ENCODE data around the gene CD44. TPM values are rescaled to one million over a fixed set of nuclear protein-coding genes. Genes with fewer than 3 reads are reported as not detected.

CD44 gene
- total RNA-seq, 1 donor from 2014 or later, result 188 TPM

DNA sequence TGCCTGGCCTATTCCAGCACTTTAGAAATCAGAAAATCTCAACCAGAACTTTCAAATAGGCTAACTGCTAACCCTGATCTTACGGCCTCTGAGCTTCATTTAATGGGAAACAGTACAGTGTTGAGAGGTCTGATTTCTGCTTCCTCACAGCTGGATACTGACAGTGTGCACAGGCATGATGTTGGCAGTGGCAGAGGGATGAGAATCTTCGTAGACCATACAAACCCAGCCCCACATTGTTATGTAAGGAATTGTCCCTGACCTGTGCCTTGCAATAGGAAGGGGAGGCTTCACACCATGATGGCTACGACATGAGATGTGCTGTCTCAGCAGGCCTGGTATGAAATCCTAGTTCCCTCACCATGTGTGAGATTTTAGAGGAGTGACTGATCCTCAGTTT, 49.0 kb downstream of the CD44 start:
- DNase-seq (ENCODE audit: low spot score) (no peak), ATAC-seq (no peak)
- intact Hi-C loops (cut with DNase I), result no loop called here

DNA sequence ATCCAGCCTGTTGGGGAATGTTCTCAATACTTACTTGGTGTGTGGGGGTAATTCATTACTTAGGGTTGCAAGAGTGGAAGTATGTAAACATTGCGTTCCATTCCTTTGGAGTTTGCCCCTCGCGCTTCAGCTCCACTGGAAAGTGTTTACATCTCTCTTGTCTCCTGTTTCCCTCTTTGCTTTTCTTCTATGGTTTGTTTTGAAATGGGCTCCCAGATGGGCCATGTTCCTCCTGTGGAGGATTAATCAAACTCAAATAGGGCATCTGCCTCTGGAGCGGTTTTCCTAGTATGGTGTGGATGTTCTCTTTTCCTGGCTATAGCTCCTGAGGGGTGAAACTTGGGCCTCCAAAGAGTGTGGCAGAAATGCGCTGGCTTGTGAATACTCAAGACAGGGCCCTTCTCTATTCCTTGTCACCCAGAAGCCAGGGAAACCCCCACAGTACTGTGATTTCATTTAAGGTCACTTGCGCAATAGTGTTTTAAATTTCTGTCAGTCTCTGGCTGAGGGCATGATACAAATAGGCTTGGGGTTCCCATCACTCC, 51.9 kb downstream of the CD44 start:
- ATAC-seq (peak; percentile 67), DNase-seq (ENCODE audit: low spot score) (no peak)
- intact Hi-C loops (cut with DNase I), result no loop called here

DNA sequence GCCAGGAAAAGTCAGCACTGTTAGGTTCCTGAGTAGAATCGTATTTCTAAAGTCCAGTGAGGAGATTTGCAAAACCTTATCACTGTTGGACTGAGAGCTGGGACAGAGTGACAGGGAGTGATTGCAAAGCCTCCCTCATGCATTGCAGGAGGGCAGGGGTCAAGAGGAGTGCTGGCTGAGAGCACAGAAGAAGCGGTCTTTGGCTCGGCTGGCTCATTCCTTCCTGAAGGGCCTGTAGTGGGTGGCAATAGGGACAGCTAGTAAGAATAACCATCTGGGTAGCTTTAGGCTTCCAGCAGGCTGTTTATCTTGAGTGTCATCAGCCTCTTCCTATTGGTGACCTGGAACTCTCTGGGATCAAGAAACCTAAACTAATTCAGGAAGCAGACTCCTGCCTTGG, 53.4 kb downstream of the CD44 start:
- intact Hi-C loops (cut with DNase I), result no loop called here
- DNase-seq (ENCODE audit: low spot score), result no peak
- ATAC-seq, result peak; percentile 89

DNA sequence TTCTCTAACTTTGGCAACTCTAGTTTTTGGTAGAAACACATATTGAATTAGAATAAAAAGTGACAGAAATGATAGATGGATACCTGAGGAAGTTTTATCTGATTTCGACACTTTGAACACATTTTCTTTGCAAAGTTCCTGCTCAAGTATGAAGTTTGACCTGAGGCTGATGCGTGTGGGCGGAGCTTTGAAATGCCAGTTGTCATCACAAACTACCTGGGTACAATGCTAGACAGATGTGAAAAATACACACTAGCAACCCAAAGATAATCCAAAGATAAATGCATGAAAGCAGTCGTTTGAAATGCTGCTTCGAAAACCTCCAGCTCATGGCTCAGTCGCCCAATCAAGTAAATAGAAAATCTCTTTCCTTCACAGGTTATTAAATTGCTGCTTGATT, 54.8 kb downstream of the CD44 start:
- intact Hi-C loops (cut with DNase I), result no loop called here
- no peak for DNase-seq (ENCODE audit: low spot score)
- no peak for ATAC-seq

DNA sequence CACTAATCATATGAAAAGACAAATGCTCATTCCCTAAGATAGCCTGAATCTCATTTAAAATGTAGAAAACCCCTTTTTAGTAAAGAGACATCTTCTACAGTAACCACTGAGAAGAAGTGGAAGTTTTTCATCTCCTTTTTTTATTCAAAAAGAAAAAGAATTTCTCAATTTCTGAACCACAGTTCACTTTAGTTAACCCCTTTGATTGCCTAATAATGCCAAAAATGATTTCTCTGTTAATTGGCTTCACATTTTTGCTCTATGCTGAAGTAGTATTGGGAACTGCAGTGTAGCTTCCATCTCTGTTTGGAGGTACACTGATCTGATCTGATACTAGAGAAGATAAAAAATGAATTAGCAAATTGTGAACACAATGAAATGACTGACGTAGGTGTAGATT, 58.3 kb downstream of the CD44 start:
- intact Hi-C loops (cut with DNase I), result no loop called here
- ATAC-seq, result no peak
- DNase-seq (ENCODE audit: low spot score), result no peak

DNA sequence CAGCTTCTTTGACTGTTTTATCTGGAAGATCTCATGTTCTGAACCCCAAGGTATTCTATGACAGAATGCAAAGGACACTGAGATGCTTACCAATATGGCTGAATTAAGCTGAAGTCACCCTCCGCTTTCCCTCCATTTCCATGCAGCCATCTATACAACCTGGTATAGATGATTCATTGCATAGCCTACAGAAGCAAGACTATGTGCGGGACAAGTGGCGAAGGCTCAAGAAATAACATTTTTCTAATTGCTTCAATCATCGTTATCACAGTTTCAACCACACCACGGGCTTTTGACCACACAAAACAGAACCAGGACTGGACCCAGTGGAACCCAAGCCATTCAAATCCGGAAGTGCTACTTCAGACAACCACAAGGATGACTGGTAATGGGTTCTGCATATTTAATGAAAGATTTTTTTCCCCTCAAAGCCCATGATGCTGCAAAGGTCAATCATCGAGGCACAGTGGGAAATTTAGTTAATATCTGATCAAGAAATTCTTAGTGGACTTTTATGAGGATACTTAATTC, 61.9 kb downstream of the CD44 start:
- no peak for ATAC-seq
- no peak for DNase-seq (ENCODE audit: low spot score)
- intact Hi-C loops (cut with DNase I), result no loop called here

DNA sequence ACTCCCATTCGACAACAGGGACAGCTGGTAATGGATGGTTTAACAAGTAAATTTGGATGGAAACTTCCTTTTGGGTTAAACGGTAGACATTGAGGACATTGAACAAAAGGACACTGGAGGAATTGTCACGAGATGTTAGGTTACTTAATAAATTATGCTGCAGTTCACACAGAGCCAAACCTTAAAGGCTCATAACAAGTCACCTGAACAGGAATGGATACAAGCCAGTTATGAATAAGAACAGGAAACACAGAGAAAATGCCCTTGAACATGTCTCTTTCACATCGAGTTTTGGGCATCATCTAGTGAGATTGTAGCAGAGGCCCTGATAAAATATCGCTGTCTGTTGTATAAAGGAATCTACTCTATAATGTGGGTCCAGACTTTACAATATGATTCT, 65.6 kb downstream of the CD44 start:
- ATAC-seq (no peak), DNase-seq (ENCODE audit: low spot score) (no peak)
- intact Hi-C loops (cut with DNase I), result no loop called here

DNA sequence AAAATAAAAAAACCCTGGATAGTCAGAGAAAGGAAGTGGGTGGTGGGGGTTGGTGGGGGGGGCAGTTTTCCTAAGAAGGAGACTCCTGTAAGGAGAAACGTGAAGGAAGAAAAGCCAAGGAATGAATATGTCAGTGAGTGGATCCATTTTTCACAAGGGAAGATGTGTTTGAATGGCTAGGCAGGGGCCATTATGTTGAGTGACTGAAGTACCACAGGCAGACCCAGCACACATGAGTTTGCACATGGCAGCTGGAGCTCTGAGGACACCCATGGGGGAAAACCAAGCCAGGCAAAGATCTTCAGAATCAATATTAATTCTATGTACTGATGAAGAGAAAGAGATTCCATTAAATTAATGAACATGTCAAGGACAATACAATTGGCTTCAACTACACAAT, 67.6 kb downstream of the CD44 start:
- DNase-seq (ENCODE audit: low spot score), result no peak
- intact Hi-C loops (cut with DNase I), result no loop called here
- no peak for ATAC-seq

DNA sequence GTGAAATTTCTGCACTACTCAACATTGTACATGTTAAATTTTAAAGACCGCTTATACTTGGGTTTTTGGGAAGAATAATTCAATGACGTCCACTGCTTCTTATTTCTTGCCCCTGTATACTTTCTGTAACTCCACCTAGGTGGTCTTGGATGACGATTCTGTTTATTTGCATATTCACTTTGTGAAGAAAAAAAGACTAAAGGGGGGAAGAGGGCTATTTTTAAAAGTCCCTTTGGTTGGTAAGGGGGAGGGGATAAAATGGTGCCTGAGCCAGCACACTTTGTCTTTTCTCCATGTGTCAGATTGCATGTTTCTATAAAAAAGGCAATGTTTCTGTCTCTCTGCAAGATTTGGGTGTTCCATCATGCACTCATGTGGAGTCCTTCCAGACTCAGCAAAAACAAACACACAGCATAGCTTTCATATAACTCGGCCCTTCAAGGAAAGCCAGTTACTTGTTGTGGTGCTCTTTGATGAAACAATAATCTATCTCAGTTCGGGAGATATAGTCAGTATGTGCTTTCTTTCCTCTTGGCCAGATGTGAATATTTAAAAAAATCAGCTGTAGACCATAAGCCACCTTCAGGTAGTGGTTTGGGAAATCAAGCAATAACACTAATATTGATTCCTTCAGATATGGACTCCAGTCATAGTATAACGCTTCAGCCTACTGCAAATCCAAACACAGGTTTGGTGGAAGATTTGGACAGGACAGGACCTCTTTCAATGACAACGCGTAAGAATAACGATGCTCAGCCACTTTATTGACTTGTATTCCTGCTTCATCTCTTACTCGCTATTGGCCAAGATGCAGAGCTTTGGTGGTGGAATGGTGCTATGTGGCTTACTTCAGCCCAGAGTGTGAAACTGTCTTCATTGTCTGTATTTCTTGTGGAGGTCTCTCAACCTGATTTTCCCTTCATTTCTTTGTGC, 68.8 kb downstream of the CD44 start:
- ATAC-seq (no peak), DNase-seq (ENCODE audit: low spot score) (no peak)
- intact Hi-C loops (cut with DNase I), result no loop called here

DNA sequence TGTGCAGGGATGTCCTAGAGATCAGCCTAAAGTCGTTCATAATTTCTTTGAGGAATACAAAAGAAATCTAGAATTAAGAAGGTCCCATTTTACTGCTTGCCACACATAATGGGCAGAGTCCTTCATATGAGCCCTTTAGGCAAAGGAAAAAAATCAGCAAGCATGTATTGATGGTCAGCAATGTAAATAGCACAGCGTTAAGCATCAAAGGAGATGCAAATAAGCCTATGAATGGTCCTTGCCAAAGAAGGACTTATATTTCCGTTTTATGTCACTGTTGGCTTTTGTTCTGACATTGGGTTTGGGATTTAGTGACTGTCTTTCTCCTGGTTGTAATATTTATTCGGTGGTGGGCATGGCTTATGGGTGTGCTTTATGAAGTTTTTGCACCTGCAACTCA, 69.8 kb downstream of the CD44 start:
- no peak for ATAC-seq
- intact Hi-C loops (cut with DNase I), result no loop called here
- DNase-seq (ENCODE audit: low spot score), result no peak

DNA sequence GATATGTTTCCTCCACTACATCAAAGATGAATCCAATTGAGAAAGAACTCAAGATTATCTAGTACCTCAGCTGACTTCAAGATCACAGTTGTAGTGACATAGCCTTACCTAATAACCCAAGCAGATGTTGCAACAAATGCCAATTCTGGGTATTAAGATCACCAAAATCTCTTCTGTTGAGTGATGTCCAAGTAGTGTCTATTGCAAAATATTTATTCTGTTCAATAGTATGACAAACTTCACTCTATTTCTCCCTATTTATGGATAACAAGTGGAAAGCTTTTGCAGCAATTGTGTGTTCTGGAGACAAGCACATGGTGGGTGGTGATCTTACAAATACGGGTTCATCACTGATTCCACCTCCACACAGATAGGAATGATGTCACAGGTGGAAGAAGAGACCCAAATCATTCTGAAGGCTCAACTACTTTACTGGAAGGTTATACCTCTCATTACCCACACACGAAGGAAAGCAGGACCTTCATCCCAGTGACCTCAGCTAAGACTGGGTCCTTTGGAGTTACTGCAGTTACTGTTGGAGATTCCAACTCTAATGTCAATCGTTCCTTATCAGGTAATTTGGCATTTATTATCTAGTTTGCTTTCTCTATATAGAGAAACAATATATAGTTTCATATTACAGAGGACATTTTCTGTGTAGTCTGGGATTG, 72.0 kb downstream of the CD44 start:
- intact Hi-C loops (cut with DNase I), result no loop called here
- ATAC-seq, result no peak
- DNase-seq (ENCODE audit: low spot score), result no peak

DNA sequence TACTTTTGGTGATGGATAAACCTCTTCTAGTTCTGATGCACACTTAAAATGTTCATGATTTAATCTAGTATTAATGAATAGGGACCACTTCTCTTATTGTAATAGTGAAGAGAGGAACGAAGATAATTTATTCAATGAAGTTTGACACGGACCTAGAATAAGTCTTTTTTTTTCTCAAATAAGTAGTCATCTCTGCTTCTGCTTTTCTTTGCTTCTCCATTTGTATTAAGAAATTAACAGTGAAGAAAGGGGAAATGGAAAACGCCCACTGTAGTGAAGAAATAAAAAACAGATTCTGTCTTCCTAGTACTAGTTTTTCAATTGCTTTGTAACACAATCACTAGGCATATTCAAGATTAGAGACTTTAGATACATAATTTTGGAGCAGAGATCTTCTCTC, 73.0 kb downstream of the CD44 start:
- ATAC-seq (peak; percentile 58), DNase-seq (ENCODE audit: low spot score) (no peak)

DNA sequence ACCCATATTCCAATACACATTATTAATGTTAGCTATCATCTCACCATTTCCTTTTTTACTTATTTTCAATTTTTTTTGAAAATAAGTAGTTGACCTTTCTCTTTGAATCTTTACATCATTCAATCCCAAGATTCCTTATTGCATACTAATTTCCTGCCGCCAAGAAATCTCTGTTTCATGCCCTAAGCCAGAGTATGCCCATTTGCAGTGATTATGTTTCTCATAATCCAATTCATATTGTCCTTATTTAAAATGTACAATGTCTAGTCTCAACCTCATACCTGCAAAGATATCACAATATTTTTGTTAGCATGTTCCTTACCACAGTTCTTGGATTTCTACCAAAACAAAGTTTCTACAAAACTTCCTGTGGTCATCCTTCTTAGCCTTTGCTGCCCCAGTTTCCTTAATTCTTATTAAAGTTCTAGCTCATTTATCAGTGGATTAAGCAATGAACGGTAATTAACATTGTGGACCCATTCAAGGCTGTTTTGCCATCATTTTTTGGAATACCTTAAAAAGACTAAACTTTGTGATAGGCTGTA, 75.3 kb downstream of the CD44 start:
- DNase-seq (ENCODE audit: low spot score), result no peak
- intact Hi-C loops (cut with DNase I), result no loop called here
- ATAC-seq, result no peak

More for the DNA sequence above, 73.0 kb downstream of the CD44 start:
- intact Hi-C loops (cut with DNase I), result no loop called here

DNA sequence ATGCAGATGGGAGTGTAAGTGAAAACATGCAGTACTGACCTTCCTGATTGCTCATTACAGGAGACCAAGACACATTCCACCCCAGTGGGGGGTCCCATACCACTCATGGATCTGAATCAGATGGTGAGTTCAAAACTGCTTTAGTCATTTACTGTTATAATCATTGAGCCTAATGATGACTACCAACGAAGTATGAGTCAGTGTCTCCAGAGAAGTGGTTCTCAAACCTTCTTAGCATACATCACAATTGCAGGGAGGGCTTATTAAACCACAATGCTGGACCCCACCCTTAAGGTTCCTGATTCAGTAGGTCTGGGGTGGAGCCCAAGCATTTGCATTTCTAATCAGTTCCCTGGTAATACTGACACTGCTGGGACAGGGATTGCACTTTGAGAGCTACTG, 75.8 kb downstream of the CD44 start:
- ATAC-seq, result no peak
- intact Hi-C loops (cut with DNase I), result no loop called here
- no peak for DNase-seq (ENCODE audit: low spot score)

DNA sequence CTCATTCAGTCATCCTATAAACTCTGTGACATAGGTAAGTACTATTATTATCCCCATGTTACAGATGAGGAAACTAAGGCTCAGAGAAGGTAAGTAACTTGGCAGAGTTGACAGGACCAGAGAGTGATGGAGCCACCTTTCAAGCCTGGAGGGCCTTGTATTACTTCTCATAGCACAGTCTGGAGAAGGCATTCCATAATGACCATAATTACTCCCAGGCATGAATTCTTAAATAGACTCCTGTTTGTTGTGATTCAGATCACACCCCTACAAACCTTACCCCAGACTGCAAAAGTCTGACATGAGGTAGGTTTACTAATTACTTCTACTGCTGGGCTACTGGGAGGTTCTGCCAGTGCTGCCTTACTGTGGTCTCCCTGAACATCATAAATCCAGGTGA, 77.0 kb downstream of the CD44 start:
- no peak for DNase-seq (ENCODE audit: low spot score)
- ATAC-seq, result no peak
- intact Hi-C loops (cut with DNase I), result no loop called here

DNA sequence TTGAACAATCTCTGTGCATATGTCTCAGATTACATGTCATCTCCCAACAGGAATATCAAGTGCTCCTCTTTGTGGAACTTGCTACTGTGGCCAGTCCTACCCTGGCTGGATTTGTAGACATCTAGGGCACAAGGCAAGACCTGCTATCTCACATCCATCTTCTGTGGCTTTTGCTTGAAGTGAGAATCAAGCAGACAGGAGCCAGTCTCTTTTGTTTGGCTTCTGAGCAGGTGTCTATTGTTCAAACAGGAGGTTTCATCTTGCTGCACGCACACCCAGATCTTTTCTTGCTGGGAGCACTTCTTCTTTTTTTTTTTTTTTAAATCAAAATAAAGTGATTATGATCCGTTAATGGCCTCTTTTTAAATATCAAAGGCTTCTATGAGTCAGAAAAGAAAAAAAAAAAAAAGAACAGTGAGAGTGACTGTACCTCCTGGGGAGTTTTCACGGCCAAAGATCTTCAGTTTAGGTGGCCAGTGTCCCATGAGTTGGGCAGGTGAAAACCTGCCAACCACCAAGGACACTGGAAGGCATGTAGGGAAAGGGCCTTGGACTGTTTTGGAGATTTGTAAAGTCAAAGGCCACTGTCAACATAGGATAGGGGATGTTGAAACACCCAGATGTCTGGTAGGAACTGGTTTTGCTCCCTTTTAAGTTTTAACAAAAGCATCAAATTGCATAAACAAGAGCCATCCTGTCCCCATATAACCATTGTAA, 78.1 kb downstream of the CD44 start:
- intact Hi-C loops (cut with DNase I), result no loop called here
- no peak for ATAC-seq
- no peak for DNase-seq (ENCODE audit: low spot score)

DNA sequence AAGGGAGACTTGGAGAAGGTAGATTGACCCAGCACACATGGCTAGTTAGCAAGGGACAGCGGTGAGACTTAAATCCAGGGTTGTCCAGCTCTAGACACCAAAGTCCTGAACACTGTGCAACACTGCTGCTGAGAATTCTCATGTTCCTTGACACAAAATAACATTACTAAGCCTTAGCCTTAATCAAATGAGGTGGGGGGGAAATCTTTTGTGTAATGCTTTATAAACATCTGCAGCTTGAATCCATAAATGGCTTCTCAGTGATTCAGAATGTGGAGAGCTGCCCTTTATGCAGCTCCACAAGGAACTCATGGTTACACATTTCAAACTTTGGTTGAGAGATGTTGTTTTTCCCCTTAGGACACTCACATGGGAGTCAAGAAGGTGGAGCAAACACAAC, 80.0 kb downstream of the CD44 start:
- no peak for ATAC-seq

DNA sequence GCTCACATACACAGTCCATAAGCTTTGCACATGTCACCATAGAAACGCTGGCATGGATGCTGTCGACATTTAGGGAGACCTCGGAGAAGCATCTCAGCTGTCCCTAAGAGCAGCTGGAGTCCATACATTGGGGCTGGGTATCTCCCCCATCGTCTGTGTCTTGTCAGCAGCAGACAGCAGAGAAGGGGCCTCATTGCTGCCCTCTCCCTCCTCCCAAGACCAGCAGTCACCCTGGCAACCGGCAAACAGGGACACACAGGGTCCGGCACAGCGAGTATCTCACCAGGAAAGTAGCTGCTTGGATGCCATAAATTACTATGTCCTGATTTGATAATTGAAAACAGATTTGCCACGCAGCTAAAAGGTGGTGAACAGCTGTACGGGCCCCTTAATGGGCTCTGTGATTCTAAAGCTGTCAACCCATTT, 84.4 kb downstream of the CD44 start:
- DNase-seq (ENCODE audit: low spot score) (no peak), ATAC-seq (peak; percentile 46)
- intact Hi-C loops (cut with DNase I), result no loop called here

More for the DNA sequence above, 80.0 kb downstream of the CD44 start:
- intact Hi-C loops (cut with DNase I), result no loop called here
- no peak for DNase-seq (ENCODE audit: low spot score)

DNA sequence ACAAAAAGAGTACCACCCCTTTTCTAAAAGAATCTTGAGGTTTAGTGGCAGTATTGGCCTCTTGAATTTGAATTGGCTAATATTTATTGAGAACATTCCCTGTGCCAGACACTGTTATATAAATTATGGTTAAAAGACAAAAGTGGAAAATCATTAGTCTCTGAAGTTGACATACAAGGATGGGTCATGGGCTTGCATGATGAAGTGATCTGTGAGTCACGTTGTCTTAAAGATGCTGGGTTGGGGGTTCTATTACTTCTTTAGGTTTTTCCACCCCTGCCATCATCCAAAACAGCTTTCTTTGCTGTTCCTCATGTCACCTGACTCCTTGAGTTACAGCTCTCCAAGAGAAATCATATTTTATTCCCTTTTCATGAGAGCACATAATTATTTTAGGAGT, 85.0 kb downstream of the CD44 start:
- DNase-seq (ENCODE audit: low spot score) (no peak), ATAC-seq (no peak)
- intact Hi-C loops (cut with DNase I), result no loop called here
